NCI-H128 (cell line): ENCODE measurements around the gene PIK3CB.
"Not testable (repeated sequence)": the region's sequence is repeated elsewhere in the genome, so short reads cannot be mapped to it uniquely, and the experiment has no call there.

Experiments used
- DNase-seq: peaks from one replicate; lab custom pipeline; 2025; ENCODE audit not compliant: unreplicated experiment; lab: John Stamatoyannopoulos, UW

PIK3CB gene

GRCh38 chr3:138848696-138849095 lies 14.0 kb upstream of the PIK3CB start:
- no peak for DNase-seq

- DNase-seq = not testable (repeated sequence)
Observed at GRCh38 chr3:138846824-138847223, 12.1 kb upstream of the PIK3CB start.

- no peak for DNase-seq
Observed at GRCh38 chr3:138846262-138846791, 11.6 kb upstream of the PIK3CB start.

GRCh38 chr3:138845771-138846173 lies 11.0 kb upstream of the PIK3CB start:
- DNase-seq = no peak

GRCh38 chr3:138845181-138845601 lies 10.5 kb upstream of the PIK3CB start:
- no peak for DNase-seq

GRCh38 chr3:138842483-138843188 lies 7.9 kb upstream of the PIK3CB start:
- no peak for DNase-seq

GRCh38 chr3:138838385-138838784 lies 3.7 kb upstream of the PIK3CB start:
- not testable (repeated sequence) for DNase-seq

- DNase-seq = not testable (repeated sequence)
Observed at GRCh38 chr3:138835846-138836245, 1.1 kb upstream of the PIK3CB start.

- no peak for DNase-seq
Observed at GRCh38 chr3:138835397-138835757, 649 bp upstream of the PIK3CB start.

- peak; percentile 52 for DNase-seq
Observed at GRCh38 chr3:138833899-138834595, 681 bp downstream of the PIK3CB start.

GRCh38 chr3:138832473-138833057 lies 2.2 kb downstream of the PIK3CB start:
- DNase-seq = not testable (repeated sequence)

- no peak for DNase-seq
Observed at GRCh38 chr3:138829886-138830510, 4.7 kb downstream of the PIK3CB start.

- no peak for DNase-seq
Observed at GRCh38 chr3:138829097-138829496, 5.6 kb downstream of the PIK3CB start.

- no peak for DNase-seq
Observed at GRCh38 chr3:138827222-138827621, 7.5 kb downstream of the PIK3CB start.

- DNase-seq = no peak
Observed at GRCh38 chr3:138825336-138825735, 9.4 kb downstream of the PIK3CB start.

- no peak for DNase-seq
Observed at GRCh38 chr3:138824114-138824506, 10.6 kb downstream of the PIK3CB start.

GRCh38 chr3:138820379-138820778 lies 14.3 kb downstream of the PIK3CB start:
- not testable (repeated sequence) for DNase-seq

- DNase-seq = no peak
Observed at GRCh38 chr3:138818185-138818860, 16.4 kb downstream of the PIK3CB start.

GRCh38 chr3:138817695-138818094 lies 17.0 kb downstream of the PIK3CB start:
- no peak for DNase-seq

- DNase-seq = no peak
Observed at GRCh38 chr3:138812806-138813205, 21.9 kb downstream of the PIK3CB start.
